Measurements from ENCODE around the gene SORCS2.

SORCS2 gene

GRCh38 chr4:7398788-7399439 is 206.6 kb downstream of the SORCS2 start:
- no peak for DNase-seq

- DNase-seq, result no peak
Observed at GRCh38 chr4:7399440-7400234, 207.3 kb downstream of the SORCS2 start.

- DNase-seq, result no peak
Observed at GRCh38 chr4:7400671-7401298, 208.4 kb downstream of the SORCS2 start.

DNA sequence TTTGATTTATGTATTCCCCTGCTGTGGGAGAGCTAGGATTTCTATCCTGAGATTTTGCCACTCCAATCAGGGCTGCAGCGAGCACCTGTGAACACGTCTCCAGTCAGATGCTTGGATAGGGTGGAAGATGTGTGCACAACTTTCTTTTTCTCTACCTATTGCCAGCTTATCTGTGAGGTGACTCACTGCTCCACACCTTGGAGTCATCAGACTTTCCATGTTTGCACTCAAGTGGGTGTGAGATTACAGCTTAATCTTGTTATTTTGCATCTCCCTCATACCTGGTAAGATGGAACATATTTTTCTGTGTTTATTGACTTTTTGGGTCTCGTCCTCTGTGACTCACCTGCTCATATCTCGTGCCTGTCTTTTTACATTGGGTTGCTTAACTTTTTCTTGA is 210.2 kb downstream of the SORCS2 start:
- no peak for DNase-seq

- no peak for DNase-seq
Observed at GRCh38 chr4:7403001-7403400, 210.7 kb downstream of the SORCS2 start.

DNA sequence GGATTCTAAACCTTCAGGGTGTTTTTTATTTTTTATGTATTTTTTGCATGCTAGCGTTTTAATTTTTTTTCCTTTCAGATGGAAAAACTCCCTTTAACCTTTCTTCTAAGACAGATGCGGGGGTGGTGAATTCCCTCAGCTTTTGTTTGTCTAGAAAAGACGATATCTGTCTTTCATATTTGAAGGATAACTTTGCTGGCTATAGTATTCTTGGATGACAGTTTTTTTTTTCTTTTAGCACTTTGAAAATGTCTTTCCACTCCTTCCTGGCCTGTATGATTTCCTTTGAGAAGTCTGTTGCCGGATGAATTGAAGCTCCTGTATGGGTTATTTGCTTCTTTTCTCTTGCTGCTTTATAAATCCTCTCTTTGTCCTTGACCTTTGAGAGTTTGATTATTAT is 215.8 kb downstream of the SORCS2 start:
- DNase-seq, result no peak

DNA sequence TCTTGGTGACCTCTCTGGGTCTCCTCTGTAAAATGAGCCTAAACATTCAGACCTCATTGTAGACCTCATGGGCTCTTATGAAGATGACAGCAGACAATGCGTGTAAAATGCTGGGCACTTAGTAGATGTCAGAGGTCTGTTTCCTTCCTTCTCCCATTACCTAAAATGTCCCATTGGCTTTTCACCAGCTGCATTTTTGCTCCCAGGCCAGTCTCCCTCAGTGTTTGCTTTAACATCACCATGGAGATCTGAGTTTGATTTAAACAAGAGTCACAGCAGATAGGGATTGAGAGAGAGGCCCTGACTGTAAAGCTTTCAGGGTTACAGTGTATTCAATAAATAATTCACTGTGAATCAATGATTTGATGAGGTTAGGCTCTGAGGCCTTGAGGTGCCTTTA is 218.1 kb downstream of the SORCS2 start:
- no peak for DNase-seq

DNA sequence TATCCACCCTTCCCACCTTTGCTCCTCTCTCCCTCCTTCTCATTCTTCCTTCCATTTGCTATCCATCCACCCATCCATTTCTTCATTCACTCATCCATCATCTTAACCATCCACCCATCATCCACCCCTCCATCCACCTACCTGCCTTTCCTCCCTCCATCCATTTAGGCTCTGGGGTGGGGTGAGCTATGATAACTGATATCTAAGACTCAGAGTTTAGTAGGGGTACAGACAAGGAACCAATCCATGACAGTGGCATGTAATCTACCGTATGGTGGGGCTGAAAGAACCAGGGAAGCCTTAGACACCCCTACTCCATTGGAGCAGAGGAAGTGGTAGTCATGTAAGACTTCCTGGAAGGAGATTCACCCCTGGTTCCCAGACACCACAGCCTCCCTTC is 219.2 kb downstream of the SORCS2 start:
- DNase-seq, result no peak

GRCh38 chr4:7411896-7412553 is 219.7 kb downstream of the SORCS2 start:
- no peak for DNase-seq

- DNase-seq, result no peak
Observed at GRCh38 chr4:7412554-7412912, 220.2 kb downstream of the SORCS2 start.

GRCh38 chr4:7414046-7414445 is 221.7 kb downstream of the SORCS2 start:
- DNase-seq, result no peak

DNA sequence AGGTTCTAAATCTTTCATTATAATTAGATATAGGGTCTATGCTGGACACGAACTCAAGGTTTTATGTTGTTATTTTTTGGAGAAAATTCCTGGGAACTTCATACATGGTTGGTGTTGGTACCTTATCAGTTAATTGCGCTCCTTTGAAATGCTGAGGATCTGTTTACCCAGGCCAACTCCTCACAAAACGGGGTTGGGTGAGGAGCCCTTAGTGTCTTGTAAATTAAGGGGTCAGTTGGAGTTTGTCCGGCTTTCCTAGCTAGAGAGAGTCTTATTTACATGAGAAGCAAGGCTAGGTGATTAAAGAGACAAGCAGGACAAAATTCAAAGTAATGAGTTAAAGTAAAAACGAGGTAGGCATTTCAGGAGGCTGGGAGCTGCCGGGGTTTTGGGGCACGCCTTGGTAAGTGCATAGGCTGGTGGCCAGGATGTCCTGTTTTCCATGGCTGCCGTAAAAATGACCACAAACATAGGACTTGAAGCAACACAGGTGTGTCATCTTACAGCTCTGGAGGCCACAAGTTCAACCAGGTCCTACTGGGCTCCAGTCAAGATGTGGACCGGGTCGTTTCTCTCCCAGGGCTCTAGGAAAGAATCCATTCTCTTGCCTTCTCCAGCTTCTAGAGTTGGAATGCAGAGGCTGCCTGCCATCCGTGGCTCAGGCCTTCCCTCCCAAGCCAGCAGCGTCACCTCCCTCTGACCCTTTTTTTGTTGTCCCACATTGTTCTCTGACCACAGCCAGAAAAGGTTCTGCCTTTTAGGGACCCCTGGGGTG is 222.6 kb downstream of the SORCS2 start:
- DNase-seq, result no peak

- DNase-seq, result no peak
Observed at GRCh38 chr4:7415927-7416686, 223.8 kb downstream of the SORCS2 start.

- DNase-seq, result no peak
Observed at GRCh38 chr4:7416745-7417432, 224.6 kb downstream of the SORCS2 start.

DNA sequence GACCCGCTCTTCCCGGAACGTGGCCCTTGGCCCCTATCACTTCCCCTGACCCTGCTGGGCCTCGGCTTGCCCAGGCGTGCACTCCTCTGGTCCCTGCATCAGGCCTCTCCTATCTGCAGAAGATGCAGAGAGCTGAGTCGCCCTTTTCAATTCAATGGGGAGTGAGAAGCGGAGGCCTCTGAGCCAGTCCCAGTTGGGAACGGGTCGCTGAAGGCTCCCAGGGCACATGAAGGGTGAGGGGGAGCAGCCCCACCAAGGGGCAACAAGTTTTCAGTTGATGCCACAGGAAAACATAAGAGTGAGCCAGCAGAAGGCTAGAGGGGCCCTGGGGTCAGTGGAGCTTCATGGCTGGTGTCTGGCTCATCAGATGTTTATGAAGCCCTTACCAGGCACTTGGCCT is 225.3 kb downstream of the SORCS2 start:
- no peak for DNase-seq

DNA sequence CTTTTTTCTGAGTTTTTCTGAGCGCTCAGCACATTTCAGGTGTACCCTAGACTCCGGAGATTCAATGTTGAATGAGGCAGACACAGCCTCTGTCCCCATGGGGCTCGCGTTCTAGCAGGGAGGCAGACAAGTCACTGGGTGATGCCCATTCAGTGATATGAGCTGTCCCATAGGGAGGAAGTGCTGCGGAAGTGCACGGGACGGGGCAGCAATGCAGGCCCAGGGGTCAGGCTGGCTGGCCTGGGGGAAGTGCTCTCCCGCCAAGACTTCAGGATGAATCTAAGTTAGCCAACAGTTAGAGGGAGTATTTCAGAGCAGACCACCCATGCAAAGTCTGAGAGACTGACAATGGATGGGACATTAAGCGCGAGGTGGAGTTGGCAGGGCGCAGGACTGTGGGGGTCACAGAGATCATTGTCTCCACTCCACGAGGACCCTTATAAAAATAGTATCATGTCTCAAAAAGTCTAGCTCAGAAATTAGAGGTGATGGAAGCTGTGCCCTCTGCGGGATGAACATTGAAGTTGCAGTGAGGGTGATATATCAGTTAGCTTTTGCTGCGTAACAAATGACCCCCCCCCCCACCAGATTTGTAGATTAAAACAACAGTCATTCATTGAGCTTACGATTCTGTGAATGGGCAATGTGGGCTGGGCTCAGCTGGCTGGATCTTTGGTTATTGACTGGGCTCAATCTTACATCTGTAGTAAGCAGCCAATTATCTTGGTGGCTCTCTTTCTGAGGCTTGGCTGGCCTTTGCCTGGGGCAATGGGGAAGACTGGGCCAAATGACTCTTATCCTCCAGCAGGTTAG is 226.0 kb downstream of the SORCS2 start:
- no peak for DNase-seq

DNA sequence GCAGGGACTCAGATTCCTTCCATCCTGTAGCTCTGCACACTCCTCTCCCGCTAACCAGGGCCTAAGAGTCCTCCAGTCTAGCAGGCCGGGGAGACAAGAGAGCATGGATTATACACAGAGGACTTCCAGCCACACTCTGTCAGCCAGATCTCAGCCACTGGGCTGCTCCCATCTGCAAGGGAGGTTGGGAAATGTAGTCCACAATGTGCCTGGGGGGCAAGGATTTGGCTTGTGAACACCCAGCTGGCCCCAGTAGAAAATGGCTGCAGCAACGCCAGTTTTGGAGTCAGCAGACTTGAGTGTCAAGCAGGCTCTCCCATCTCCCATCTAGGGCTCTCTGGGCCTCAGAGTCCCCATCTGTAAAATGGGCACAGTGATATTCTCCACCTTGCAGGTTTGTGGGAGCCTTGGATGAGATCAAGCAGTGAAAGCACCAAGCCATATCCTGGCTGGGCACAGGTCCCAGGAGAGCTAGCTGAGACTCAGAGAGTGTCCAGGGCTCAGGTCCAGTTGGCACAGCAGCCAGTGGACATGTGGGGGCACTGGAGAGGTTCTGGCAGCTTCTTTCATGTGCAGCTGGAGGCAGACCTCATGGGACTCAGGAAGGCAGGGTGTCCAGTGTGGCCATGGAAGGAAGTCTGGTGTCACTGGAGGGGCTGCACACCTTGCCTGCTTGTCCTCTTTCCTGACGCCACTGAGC is 227.8 kb downstream of the SORCS2 start:
- no peak for DNase-seq

GRCh38 chr4:7420661-7421040 is 228.3 kb downstream of the SORCS2 start:
- no peak for DNase-seq

DNA sequence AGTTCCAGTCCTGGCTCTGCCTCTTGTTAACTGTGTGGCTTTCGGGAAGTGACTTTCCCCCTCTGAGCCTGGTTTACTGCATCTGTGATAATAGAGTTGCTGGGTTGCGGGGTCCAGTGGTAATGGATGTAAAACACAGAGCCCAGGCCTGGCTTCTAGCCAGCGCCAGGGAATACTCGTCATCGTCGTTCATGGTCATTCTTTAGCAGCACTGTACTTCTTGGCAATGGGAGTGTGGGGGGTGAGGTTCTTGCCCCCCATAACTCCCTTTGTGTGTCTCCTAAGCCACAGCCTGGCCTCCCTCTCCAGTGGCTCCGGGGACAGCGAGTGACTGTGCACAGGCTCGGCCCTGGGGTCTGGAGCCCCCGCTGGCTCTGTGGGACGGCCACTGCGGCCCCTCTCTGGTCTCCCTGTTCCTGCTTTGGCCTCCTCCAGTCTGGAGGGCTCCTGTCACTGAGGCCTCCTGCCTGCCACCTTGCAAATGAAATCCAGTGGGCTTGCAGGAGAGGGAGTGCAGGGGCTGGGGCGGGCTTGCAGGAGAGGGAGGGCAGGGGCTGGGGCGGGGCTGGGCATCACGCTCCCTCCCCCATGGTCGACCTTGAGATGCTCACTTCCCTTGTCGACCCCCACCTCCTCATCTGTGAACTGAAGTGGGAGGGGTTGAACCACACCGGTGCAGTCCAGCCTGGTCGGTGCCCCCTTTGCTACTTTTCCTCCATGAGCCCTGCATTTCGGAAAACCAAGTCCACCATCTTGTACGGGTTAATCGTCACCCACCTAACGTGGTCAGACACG is 229.2 kb downstream of the SORCS2 start:
- DNase-seq, result no peak
